ENCODE results near the gene HACD3. TPM values are rescaled to one million over a fixed set of nuclear protein-coding genes. Genes with fewer than 3 reads are reported as not detected.

Gene HACD3
- total and polyA plus RNA-seq, 2 of the 13 experiments (the other 11 are each of a cell fraction or from before 2014, with no cell fraction given) = 73.6 to 161 TPM

DNA sequence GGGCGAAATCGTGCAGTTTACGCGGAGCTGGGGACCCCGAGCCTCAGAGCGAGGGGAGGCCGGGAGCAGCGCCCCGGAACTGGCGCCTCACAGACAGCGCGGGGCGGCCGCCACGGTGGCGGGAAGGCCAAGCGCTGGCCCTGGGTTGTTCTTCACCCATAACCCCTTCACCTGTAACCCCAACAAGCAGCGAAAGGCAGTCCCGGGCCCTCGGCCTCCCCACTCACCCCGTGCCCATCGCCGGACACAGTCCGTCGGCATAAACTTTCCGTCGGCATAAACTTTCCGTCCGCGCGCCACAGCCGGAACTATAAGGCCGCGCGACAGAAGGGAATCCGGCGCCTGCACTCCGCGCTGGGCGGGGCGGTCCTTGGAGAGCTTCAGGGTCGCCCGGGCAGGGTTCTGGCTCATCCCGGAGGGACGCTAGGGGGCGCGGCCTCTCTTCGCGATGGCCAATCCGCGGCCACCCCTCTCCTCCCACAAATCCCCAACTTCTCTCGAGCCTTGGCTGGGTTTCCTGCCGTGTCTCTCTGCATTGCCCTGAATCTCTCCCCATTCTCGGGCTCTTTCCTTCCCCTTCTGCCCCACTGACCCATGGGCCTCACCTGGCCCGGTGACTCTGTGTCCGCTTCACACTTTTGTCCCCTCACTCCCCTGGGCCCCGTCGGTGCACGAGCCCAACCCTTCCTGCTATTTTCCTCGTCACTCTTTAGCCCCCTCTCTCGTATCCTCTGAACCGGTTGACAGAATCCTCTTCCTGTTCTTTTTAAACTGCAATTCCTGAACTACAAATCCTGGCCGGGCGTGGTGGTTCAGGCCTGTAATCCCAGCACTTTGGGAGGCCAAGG is 80.8 kb downstream of the HACD3 start, which contains the start of gene INTS14 (continued):
- TF ChIP-seq, protein P1, sequence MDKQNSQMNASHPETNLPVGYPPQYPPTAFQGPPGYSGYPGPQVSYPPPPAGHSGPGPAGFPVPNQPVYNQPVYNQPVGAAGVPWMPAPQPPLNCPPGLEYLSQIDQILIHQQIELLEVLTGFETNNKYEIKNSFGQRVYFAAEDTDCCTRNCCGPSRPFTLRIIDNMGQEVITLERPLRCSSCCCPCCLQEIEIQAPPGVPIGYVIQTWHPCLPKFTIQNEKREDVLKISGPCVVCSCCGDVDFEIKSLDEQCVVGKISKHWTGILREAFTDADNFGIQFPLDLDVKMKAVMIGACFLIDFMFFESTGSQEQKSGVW (CRISPR knock-in tag; IDR thresholded peaks at IDR 0.05; ENCODE audit: borderline replicate concordance) = no peak
- TF ChIP-seq FOXA1 (IDR thresholded peaks at IDR 0.05) (no peak), FOXA1 (CRISPR knock-in tag; IDR thresholded peaks at IDR 0.05) (peak; percentile 64), ZNF180 (CRISPR knock-in tag; IDR thresholded peaks at IDR 0.05; ENCODE audit: borderline replicate concordance, low read depth) (no peak), TOE1 (CRISPR knock-in tag; IDR thresholded peaks at IDR 0.05) (peak; percentile 97), ZNF3 (CRISPR knock-in tag; IDR thresholded peaks at IDR 0.05) (peak; percentile 14; the same call in 1 of the 2 replicates), ZNF816 (CRISPR knock-in tag; IDR thresholded peaks at IDR 0.05; ENCODE audit: borderline replicate concordance) (peak; percentile 90), SUZ12 (IDR thresholded peaks at IDR 0.05; ENCODE audit: low read depth, low read length) (no peak), RAD51 (IDR thresholded peaks at IDR 0.05; ENCODE audit: borderline replicate concordance) (no peak), JUND (CRISPR knock-in tag; IDR thresholded peaks at IDR 0.05) (peak; percentile 77), CBX5 (CRISPR knock-in tag; IDR thresholded peaks at IDR 0.05; ENCODE audit: borderline replicate concordance) (peak; percentile 99), ZNF367 (CRISPR knock-in tag; IDR thresholded peaks at IDR 0.05; ENCODE audit: borderline replicate concordance) (no peak; the same call in 1 of the 2 replicates), ATF1 (CRISPR knock-in tag; IDR thresholded peaks at IDR 0.05) (no peak), PAF1 (CRISPR knock-in tag; IDR thresholded peaks at IDR 0.05) (no peak), ZNF577 (CRISPR knock-in tag; IDR thresholded peaks at IDR 0.05; ENCODE audit: borderline replicate concordance, low read depth) (no peak; the same call in 1 of the 2 replicates), MYNN (CRISPR knock-in tag; IDR thresholded peaks at IDR 0.05; ENCODE audit: low read depth) (peak; percentile 45; the same call in 1 of the 2 replicates), FOXO1 (CRISPR knock-in tag; IDR thresholded peaks at IDR 0.05) (peak; percentile 87; the same call in 1 of the 2 replicates), ZC3H4 (CRISPR knock-in tag; IDR thresholded peaks at IDR 0.05; ENCODE audit: borderline replicate concordance) (0 out of 2 replicates have a peak, but pooled peaks have one; percentile 5)
- TF ChIP-seq, protein P2, sequence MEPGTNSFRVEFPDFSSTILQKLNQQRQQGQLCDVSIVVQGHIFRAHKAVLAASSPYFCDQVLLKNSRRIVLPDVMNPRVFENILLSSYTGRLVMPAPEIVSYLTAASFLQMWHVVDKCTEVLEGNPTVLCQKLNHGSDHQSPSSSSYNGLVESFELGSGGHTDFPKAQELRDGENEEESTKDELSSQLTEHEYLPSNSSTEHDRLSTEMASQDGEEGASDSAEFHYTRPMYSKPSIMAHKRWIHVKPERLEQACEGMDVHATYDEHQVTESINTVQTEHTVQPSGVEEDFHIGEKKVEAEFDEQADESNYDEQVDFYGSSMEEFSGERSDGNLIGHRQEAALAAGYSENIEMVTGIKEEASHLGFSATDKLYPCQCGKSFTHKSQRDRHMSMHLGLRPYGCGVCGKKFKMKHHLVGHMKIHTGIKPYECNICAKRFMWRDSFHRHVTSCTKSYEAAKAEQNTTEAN (CRISPR knock-in tag; conservative IDR thresholded peaks at IDR 0.05) = peak; percentile 48; the same call in 1 of the 2 replicates
- TF ChIP-seq, protein P3, sequence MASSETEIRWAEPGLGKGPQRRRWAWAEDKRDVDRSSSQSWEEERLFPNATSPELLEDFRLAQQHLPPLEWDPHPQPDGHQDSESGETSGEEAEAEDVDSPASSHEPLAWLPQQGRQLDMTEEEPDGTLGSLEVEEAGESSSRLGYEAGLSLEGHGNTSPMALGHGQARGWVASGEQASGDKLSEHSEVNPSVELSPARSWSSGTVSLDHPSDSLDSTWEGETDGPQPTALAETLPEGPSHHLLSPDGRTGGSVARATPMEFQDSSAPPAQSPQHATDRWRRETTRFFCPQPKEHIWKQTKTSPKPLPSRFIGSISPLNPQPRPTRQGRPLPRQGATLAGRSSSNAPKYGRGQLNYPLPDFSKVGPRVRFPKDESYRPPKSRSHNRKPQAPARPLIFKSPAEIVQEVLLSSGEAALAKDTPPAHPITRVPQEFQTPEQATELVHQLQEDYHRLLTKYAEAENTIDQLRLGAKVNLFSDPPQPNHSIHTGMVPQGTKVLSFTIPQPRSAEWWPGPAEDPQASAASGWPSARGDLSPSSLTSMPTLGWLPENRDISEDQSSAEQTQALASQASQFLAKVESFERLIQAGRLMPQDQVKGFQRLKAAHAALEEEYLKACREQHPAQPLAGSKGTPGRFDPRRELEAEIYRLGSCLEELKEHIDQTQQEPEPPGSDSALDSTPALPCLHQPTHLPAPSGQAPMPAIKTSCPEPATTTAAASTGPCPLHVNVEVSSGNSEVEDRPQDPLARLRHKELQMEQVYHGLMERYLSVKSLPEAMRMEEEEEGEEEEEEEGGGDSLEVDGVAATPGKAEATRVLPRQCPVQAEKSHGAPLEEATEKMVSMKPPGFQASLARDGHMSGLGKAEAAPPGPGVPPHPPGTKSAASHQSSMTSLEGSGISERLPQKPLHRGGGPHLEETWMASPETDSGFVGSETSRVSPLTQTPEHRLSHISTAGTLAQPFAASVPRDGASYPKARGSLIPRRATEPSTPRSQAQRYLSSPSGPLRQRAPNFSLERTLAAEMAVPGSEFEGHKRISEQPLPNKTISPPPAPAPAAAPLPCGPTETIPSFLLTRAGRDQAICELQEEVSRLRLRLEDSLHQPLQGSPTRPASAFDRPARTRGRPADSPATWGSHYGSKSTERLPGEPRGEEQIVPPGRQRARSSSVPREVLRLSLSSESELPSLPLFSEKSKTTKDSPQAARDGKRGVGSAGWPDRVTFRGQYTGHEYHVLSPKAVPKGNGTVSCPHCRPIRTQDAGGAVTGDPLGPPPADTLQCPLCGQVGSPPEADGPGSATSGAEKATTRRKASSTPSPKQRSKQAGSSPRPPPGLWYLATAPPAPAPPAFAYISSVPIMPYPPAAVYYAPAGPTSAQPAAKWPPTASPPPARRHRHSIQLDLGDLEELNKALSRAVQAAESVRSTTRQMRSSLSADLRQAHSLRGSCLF (CRISPR knock-in tag; IDR thresholded peaks at IDR 0.05; ENCODE audit: borderline replicate concordance) = no peak; the same call in 1 of the 2 replicates

Measured in HepG2 (cell line).